ENCODE measurements around the gene PROZ. TPM values are rescaled to one million over a fixed set of nuclear protein-coding genes. Genes with fewer than 3 reads are reported as not detected.

PROZ gene
- total RNA-seq, 6 experiments from 2014 or later, result not detected

GRCh38 chr13:113148407-113148806 lies 10.0 kb upstream of the PROZ start:
- no peak for DNase-seq
- TF ChIP-seq CTCF (IDR thresholded peaks at IDR 0.05), result no peak
- H3K36me3 Mint-ChIP-seq (ENCODE audit: low read depth), result no peaks in the 10 kb centered on the region; the same call in 1 of the 2 replicates
- peaks cover 8% of the 10 kb centered on the region for H3K27me3 Mint-ChIP-seq (ENCODE audit: insufficient read depth)
- no peak overlapping the region for H3K27ac Mint-ChIP-seq
- no peaks in the 10 kb centered on the region for H3K9me3 Mint-ChIP-seq
- peaks cover 11% of the 10 kb centered on the region for H3K4me1 Mint-ChIP-seq (ENCODE audit: low read depth)
- H3K4me3 Mint-ChIP-seq, result no peak overlapping the region

GRCh38 chr13:113148940-113149503 lies 9.4 kb upstream of the PROZ start:
- Mint-ChIP-seq H3K9me3 (no peaks in the 10 kb centered on the region), H3K27ac (no peak overlapping the region), H3K4me3 (no peak overlapping the region), H3K27me3 (ENCODE audit: insufficient read depth) (peaks cover 8% of the 10 kb centered on the region), H3K4me1 (ENCODE audit: low read depth) (peaks cover 11% of the 10 kb centered on the region), H3K36me3 (ENCODE audit: low read depth) (no peaks in the 10 kb centered on the region; the same call in 1 of the 2 replicates)
- DNase-seq, result no peak
- TF ChIP-seq CTCF (IDR thresholded peaks at IDR 0.05), result no peak

DNA sequence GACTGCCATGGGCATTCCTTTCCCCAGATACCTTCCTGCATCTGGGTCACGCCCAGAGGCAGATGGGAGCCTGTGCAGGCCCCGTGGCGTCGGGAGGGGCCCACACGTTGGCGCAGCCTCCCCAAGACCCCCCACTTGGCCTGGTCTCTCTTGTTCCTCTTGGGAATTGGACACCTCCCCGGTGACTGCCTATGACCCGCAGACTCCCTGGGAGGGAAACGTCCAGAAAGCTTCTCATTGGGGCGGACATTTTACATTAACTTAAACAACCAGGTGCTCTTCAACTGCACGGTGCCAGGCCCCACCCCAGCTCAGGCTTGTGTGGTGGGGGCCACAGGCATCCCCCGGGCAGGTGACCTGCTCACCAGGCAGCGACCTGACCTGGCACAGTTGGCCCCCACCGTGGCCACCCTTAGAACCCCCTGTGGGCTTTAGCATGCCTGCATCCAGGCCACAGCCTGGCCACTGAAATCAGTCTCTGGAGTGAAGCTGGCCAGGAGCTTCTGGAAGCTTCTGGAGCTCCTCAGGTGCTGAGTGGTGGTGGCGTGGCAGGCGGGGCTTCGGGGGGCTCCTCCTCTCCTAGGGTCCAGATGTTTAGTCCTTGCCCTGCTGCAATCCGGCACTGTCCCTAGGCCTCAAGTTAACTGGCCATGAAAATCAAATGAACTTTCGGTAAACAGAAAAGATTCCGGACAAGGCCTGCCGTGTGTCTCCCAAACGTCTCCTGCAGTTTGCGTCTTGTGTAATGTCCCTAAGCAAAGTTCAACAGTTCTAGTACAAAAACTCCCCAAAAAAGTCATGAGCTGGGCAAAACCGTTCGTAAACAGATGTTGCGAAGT lies 8.5 kb upstream of the PROZ start:
- no peak overlapping the region for H3K4me3 Mint-ChIP-seq

GRCh38 chr13:113150550-113151365 lies 7.7 kb upstream of the PROZ start:
- H3K27ac Mint-ChIP-seq, result no peak overlapping the region
- peaks cover 25% of the 10 kb centered on the region for H3K4me1 Mint-ChIP-seq (ENCODE audit: low read depth)
- H3K27me3 Mint-ChIP-seq (ENCODE audit: insufficient read depth), result peaks cover 8% of the 10 kb centered on the region
- TF ChIP-seq CTCF (IDR thresholded peaks at IDR 0.05), result no peak
- H3K36me3 Mint-ChIP-seq (ENCODE audit: low read depth), result peaks cover 7% of the 10 kb centered on the region
- no peaks in the 10 kb centered on the region; the same call in 1 of the 2 replicates for H3K9me3 Mint-ChIP-seq
- no peak for DNase-seq
- no peak overlapping the region for H3K4me3 Mint-ChIP-seq

More for the DNA sequence above, 8.5 kb upstream of the PROZ start:
- no peak for TF ChIP-seq CTCF (IDR thresholded peaks at IDR 0.05)
- H3K4me1 Mint-ChIP-seq (ENCODE audit: low read depth), result peaks cover 17% of the 10 kb centered on the region
- peaks cover 8% of the 10 kb centered on the region for H3K27me3 Mint-ChIP-seq (ENCODE audit: insufficient read depth)
- DNase-seq, result no peak
- H3K27ac Mint-ChIP-seq, result no peak overlapping the region
- H3K9me3 Mint-ChIP-seq, result no peaks in the 10 kb centered on the region
- H3K36me3 Mint-ChIP-seq (ENCODE audit: low read depth), result no peaks in the 10 kb centered on the region; the same call in 1 of the 2 replicates

Measured in HFFc6 (cell line).